ENCODE data around the gene ABLIM3.

The ABLIM3 gene

GRCh38 chr5:149160291-149160787, 19.0 kb downstream of the ABLIM3 start:
- no peaks in the 10 kb centered on the region for H3K9me2 ChIP-seq (replicated peaks; ENCODE audit: low read depth, low read length)
- H3K4me1 ChIP-seq (ENCODE audit: insufficient read depth, low read length, poor library complexity, severe bottlenecking): no peaks in the 10 kb centered on the region
- no peaks in the 10 kb centered on the region for H4K20me1 ChIP-seq (ENCODE audit: insufficient read depth, low read length, poor library complexity, severe bottlenecking)
- no peak overlapping the region for H3K9ac ChIP-seq (ENCODE audit: low read depth, low read length, poor library complexity, severe bottlenecking)
- H2AFZ ChIP-seq (ENCODE audit: low read length): no peak overlapping the region
- no peaks in the 10 kb centered on the region for H3K27me3 ChIP-seq (ENCODE audit: insufficient read depth, low read length, poor library complexity, severe bottlenecking)
- H3K4me3 ChIP-seq (ENCODE audit: low read length, poor library complexity, severe bottlenecking): no peak overlapping the region
- no peak overlapping the region for H3K4me2 ChIP-seq (ENCODE audit: low read depth, low read length, poor library complexity, severe bottlenecking)
- H3F3A ChIP-seq (ENCODE audit: low read depth): no peaks in the 10 kb centered on the region
- H3K36me3 ChIP-seq (ENCODE audit: insufficient read depth, low read length): no peaks in the 10 kb centered on the region
- no peaks in the 10 kb centered on the region for H3K9me3 ChIP-seq (ENCODE audit: insufficient read depth, low read depth, low read length)
- H3K79me2 ChIP-seq (ENCODE audit: insufficient read depth, low read length): no peaks in the 10 kb centered on the region
- TF ChIP-seq CTCF (conservative IDR thresholded peaks at IDR 0.05; ENCODE audit: low read length): no peak
- TF ChIP-seq EZH2phosphoT487 (IDR thresholded peaks at IDR 0.05; ENCODE audit: borderline replicate concordance): no peak

GRCh38 chr5:149161026-149161687, 19.9 kb downstream of the ABLIM3 start:
- H2AFZ ChIP-seq (ENCODE audit: low read length): no peak overlapping the region
- no peak overlapping the region for H3K4me2 ChIP-seq (ENCODE audit: low read depth, low read length, poor library complexity, severe bottlenecking)
- H3K79me2 ChIP-seq (ENCODE audit: insufficient read depth, low read length): no peaks in the 10 kb centered on the region
- no peaks in the 10 kb centered on the region for H3K9me3 ChIP-seq (ENCODE audit: insufficient read depth, low read depth, low read length)
- H4K20me1 ChIP-seq (ENCODE audit: insufficient read depth, low read length, poor library complexity, severe bottlenecking): no peaks in the 10 kb centered on the region
- H3K4me3 ChIP-seq (ENCODE audit: low read length, poor library complexity, severe bottlenecking): no peak overlapping the region
- H3K36me3 ChIP-seq (ENCODE audit: insufficient read depth, low read length): no peaks in the 10 kb centered on the region
- no peaks in the 10 kb centered on the region for H3K27me3 ChIP-seq (ENCODE audit: insufficient read depth, low read length, poor library complexity, severe bottlenecking)
- H3K9me2 ChIP-seq (replicated peaks; ENCODE audit: low read depth, low read length): no peaks in the 10 kb centered on the region
- TF ChIP-seq EZH2phosphoT487 (IDR thresholded peaks at IDR 0.05; ENCODE audit: borderline replicate concordance) (no peak), CTCF (conservative IDR thresholded peaks at IDR 0.05; ENCODE audit: low read length) (no peak)
- no peaks in the 10 kb centered on the region for H3F3A ChIP-seq (ENCODE audit: low read depth)
- no peaks in the 10 kb centered on the region for H3K4me1 ChIP-seq (ENCODE audit: insufficient read depth, low read length, poor library complexity, severe bottlenecking)
- H3K9ac ChIP-seq (ENCODE audit: low read depth, low read length, poor library complexity, severe bottlenecking): no peak overlapping the region

GRCh38 chr5:149161850-149162249, 20.6 kb downstream of the ABLIM3 start:
- H3K9ac ChIP-seq (ENCODE audit: low read depth, low read length, poor library complexity, severe bottlenecking): no peak overlapping the region
- H3K9me3 ChIP-seq (ENCODE audit: insufficient read depth, low read depth, low read length): no peaks in the 10 kb centered on the region
- H3F3A ChIP-seq (ENCODE audit: low read depth): no peaks in the 10 kb centered on the region
- TF ChIP-seq CTCF (conservative IDR thresholded peaks at IDR 0.05; ENCODE audit: low read length): no peak
- TF ChIP-seq EZH2phosphoT487 (IDR thresholded peaks at IDR 0.05; ENCODE audit: borderline replicate concordance): no peak
- no peaks in the 10 kb centered on the region for H3K36me3 ChIP-seq (ENCODE audit: insufficient read depth, low read length)
- H4K20me1 ChIP-seq (ENCODE audit: insufficient read depth, low read length, poor library complexity, severe bottlenecking): no peaks in the 10 kb centered on the region
- H3K4me2 ChIP-seq (ENCODE audit: low read depth, low read length, poor library complexity, severe bottlenecking): no peak overlapping the region
- no peaks in the 10 kb centered on the region for H3K79me2 ChIP-seq (ENCODE audit: insufficient read depth, low read length)
- no peaks in the 10 kb centered on the region for H3K4me1 ChIP-seq (ENCODE audit: insufficient read depth, low read length, poor library complexity, severe bottlenecking)
- no peaks in the 10 kb centered on the region for H3K27me3 ChIP-seq (ENCODE audit: insufficient read depth, low read length, poor library complexity, severe bottlenecking)
- H3K9me2 ChIP-seq (replicated peaks; ENCODE audit: low read depth, low read length): no peaks in the 10 kb centered on the region
- H2AFZ ChIP-seq (ENCODE audit: low read length): no peak overlapping the region
- no peak overlapping the region for H3K4me3 ChIP-seq (ENCODE audit: low read length, poor library complexity, severe bottlenecking)
